Activated CD4-positive, alpha-beta memory T cell treated with anti-CD3 and anti-CD28 coated beads for 36 hours (primary cell): Measurements from ENCODE around the gene LRRC8C. TPM values are rescaled to one million over a fixed set of nuclear protein-coding genes. Genes with fewer than 3 reads are reported as not detected.

ENCODE experiments used
- CTCF ChIA-PET: fragments of 350-600 bp; sonication (Branson Sonifier 250); formaldehyde crosslinking; loops from one replicate; lab custom pipeline; 2021; ENCODE audit warnings: antibody characterized with exemption, inconsistent platforms; lab: Charles Lee
- POLR2A ChIA-PET: fragments of 350-600 bp; sonication (Branson Sonifier 250); formaldehyde crosslinking; loops from one replicate; lab custom pipeline; 2021; ENCODE audit warnings: antibody characterized with exemption; lab: Charles Lee
- DNase-seq: peaks from one replicate; pipeline ENCODE4 v3.0.0-alpha.2; 2020
- H3K27ac Mint-ChIP-seq: one replicate; pipeline ENCODE4 v1.8.0; 2021; ENCODE audit warnings: mixed read lengths
- H3K27me3 Mint-ChIP-seq: one replicate; pipeline ENCODE4 v1.8.0; 2021; ENCODE audit warnings: mixed read lengths
- H3K36me3 Mint-ChIP-seq: one replicate; pipeline ENCODE4 v1.8.0; 2021; ENCODE audit warnings: mixed read lengths
- H3K4me1 Mint-ChIP-seq: one replicate; pipeline ENCODE4 v1.8.0; 2021; ENCODE audit warnings: low read depth, mixed read lengths
- H3K4me3 Mint-ChIP-seq: one replicate; pipeline ENCODE4 v1.8.0; 2021; ENCODE audit warnings: mild to moderate bottlenecking, mixed read lengths
- H3K9me3 Mint-ChIP-seq: one replicate; pipeline ENCODE4 v1.8.0; 2021; ENCODE audit warnings: mixed read lengths
- intact Hi-C: fragments of 100-400 bp; cut with micrococcal nuclease; formaldehyde crosslinking; loops from one replicate; pipeline ENCODE4 v1.15.1; 2023
- total RNA-seq, 2 experiments: library from RNA; stranded (reverse); gene quantifications; one replicate each; pipeline ENCODE4 v1.2.3, GENCODE V29; 2021

The LRRC8C gene
- total RNA-seq, 2 experiments from 2014 or later, result 36.4 to 40.4 TPM

DNA sequence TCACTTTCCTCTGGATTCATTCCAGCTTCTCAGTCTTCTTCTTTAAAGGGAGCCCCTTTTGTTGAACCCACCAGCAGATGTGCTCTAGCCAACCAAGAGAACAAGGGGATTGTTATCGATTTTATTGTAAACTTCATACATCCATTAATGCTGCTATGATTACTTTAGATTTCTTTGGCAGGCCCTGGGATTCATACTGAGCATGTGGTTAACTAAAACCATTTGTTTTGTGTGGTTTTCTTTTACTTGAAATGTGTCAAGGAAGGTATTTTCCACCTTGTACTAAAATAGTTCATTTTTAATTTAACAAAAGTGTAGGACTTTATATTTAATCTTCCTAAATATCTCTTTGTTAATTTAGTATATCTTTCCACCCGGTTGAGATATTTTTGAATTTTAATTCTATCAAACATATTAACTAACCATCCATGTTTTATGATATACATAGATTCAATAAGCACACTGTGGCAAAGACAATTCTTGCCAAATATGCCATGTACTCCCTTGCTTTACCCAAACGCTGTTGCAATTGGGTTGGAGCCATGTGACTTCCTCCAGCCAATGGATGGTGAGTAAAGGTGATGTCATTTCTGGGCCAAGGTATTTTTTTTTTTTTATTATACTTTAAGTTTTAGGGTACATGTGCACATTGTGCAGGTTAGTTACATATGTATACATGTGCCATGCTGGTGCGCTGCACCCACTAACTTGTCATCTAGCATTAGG, 113.7 kb downstream of the LRRC8C start:
- ChIA-PET POLR2A (no interaction called here), CTCF (no interaction called here)
- intact Hi-C loops, result no loop called here
- Mint-ChIP-seq H3K4me3 (no peak overlapping the region), H3K27me3 (no peaks in the 10 kb centered on the region), H3K27ac (no peak overlapping the region), H3K4me1 (peaks cover 19% of the 10 kb centered on the region), H3K36me3 (peaks cover 6% of the 10 kb centered on the region), H3K9me3 (peaks cover 1% of the 10 kb centered on the region)
- no peak for DNase-seq

DNA sequence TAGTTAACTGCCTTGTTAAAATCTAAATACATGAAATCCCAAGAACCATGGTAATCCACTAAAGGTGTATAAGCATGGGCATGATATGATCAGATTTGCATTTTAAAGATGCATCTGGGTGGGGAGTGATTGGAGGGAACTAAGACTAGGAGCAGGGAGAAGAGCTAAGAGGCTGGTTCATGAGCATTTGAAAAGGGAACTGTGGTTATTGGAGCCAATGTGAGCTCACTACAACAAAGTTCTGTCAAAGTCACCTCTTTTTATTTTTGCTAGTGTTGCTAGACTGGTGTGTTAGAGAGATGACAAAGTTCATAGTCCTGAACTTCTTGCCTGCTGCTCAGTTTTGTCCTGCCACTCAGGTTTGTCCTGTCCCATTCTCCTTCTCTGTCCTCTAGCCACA, 120.8 kb downstream of the LRRC8C start:
- no peaks in the 10 kb centered on the region for H3K36me3 Mint-ChIP-seq
- DNase-seq, result no peak
- no peaks in the 10 kb centered on the region for H3K9me3 Mint-ChIP-seq
- ChIA-PET POLR2A (no interaction called here), CTCF (no interaction called here)
- H3K27me3 Mint-ChIP-seq, result no peaks in the 10 kb centered on the region
- peaks cover 50% of the 10 kb centered on the region for H3K4me1 Mint-ChIP-seq
- intact Hi-C loops, result loop anchor here (1.0 kb wide), 2 partner anchors 14 to 34 kb away; no protein-coding TSS in a partner anchor
- H3K27ac Mint-ChIP-seq, result no peak overlapping the region
- no peak overlapping the region for H3K4me3 Mint-ChIP-seq

DNA sequence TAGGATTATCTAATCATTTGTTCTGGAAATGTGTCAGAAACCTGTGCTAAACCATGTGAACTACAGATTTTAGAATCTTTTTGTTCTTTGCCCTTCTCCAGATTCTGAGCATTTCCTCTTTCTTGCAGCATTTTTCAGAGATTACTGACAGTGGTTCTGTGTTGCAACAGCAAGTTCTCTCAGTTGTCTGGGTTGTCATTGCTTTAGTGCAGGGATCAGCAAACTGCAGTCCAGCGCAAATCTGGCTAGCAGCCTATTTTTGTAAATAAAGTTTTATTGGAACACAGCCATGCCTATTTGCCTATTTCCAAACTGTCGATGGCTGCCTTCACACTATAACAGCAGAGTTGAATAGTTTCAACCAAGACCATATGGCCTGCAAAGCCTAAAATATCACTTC, 121.6 kb downstream of the LRRC8C start:
- ChIA-PET CTCF (interaction anchor here (1.0 to 1.4 kb wide), 2 partner anchors 9 to 26 kb away, joined by 3 to 6 read pairs; no protein-coding TSS in a partner anchor), POLR2A (no interaction called here)
- Mint-ChIP-seq H3K36me3 (no peaks in the 10 kb centered on the region), H3K27me3 (no peaks in the 10 kb centered on the region), H3K9me3 (no peaks in the 10 kb centered on the region), H3K27ac (no peak overlapping the region), H3K4me3 (no peak overlapping the region), H3K4me1 (peaks cover 58% of the 10 kb centered on the region)
- no peak for DNase-seq
- intact Hi-C loops, result loop anchor here (1.0 kb wide), 2 partner anchors 15 to 35 kb away; no protein-coding TSS in a partner anchor

DNA sequence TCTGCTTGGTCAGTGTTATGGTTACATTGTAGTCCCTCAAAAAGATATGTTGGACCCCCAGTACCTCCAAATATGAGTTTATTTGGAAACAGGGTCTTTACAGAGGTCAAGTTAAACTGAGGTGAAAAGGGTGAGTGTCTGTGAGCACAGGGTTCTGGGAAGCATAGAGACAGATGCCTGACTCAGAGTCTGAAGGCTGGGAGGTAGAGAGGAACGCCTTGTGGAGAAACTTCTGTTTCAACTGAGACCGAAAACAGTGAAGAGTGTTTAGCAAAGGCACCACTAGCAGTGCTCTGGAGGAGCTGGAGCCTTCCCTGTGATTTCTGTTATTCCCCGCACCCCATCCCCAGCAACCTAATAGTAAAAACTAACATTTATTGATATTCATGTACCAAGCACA, 122.7 kb downstream of the LRRC8C start:
- H3K4me3 Mint-ChIP-seq, result no peak overlapping the region
- ChIA-PET CTCF (interaction anchor here (0.5 to 1.4 kb wide), 3 partner anchors 8 to 69 kb away, joined by 3 to 6 read pairs (median 4); no protein-coding TSS in a partner anchor), POLR2A (no interaction called here)

DNA sequence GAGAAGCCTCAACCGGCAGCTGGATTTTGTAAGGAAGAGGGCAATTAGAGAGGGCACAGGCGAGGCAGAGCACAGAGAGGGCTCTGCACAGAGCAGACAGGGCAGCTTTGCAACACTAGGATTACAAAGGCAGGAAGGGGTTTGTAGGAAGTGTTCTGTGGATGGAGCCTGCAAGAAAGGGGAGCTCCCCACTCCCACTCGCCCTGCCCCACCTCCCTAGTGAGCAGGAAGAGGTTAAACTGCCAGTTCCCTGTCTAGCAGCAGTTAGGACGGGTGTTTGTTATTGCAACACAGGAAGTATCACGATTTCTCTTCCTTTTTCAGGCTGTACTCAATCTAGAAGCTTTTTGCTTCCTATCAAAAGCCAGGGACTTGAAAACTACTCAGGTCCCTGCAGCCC, 124.6 kb downstream of the LRRC8C start:
- DNase-seq, result peak; percentile 82
- ChIA-PET CTCF (interaction anchor here (0.9 to 1.7 kb wide), 4 partner anchors 33 to 131 kb away, joined by 3 to 6 read pairs (median 5); partner anchors contain the start of gene LRRC8C), POLR2A (interaction anchor here (0.6 to 1.7 kb wide), 7 partner anchors 16 to 134 kb away, joined by 3 to 6 read pairs (median 4); partner anchors contain the start of gene LRRC8C)
- H3K4me1 Mint-ChIP-seq, result peaks cover 74% of the 10 kb centered on the region
- H3K27me3 Mint-ChIP-seq, result no peaks in the 10 kb centered on the region
- H3K9me3 Mint-ChIP-seq, result no peaks in the 10 kb centered on the region
- intact Hi-C loops, result loop anchor here (1.0 kb wide), 1 partner anchor 32 kb away; no protein-coding TSS in a partner anchor
- H3K4me3 Mint-ChIP-seq, result peak overlapping the region; percentile 57
- no peaks in the 10 kb centered on the region for H3K36me3 Mint-ChIP-seq
- peak overlapping the region; percentile 77 for H3K27ac Mint-ChIP-seq

More for the DNA sequence above, 122.7 kb downstream of the LRRC8C start:
- no peaks in the 10 kb centered on the region for H3K9me3 Mint-ChIP-seq
- intact Hi-C loops, result no loop called here
- no peaks in the 10 kb centered on the region for H3K27me3 Mint-ChIP-seq
- no peak for DNase-seq
- peaks cover 65% of the 10 kb centered on the region for H3K4me1 Mint-ChIP-seq
- H3K27ac Mint-ChIP-seq, result no peak overlapping the region
- no peaks in the 10 kb centered on the region for H3K36me3 Mint-ChIP-seq

DNA sequence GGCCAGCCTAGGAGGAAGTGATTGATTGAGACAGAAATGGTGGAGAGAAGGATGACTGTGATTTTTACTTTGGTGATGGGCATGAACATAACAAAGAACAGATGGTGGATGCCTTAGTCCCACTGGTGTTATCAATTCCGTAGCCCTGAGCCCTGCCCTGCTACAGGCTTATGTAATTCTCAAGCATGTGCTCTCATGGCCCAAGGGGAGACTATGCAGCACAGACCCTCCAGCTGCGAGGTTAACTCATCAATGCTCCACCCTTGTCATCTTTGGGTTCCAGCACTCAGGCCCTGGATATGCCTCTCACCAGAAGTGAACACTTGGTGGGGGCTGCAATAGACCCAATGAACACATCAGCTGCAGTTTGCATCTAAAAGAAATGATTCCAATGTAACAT, 125.2 kb downstream of the LRRC8C start:
- no peak for DNase-seq
- Mint-ChIP-seq H3K4me3 (peak overlapping the region; percentile 57), H3K9me3 (no peaks in the 10 kb centered on the region), H3K27me3 (no peaks in the 10 kb centered on the region), H3K36me3 (no peaks in the 10 kb centered on the region), H3K4me1 (peaks cover 79% of the 10 kb centered on the region), H3K27ac (peak overlapping the region; percentile 77)
- CTCF ChIA-PET, result interaction anchor here (1.2 to 2.2 kb wide), 4 partner anchors 33 to 274 kb away, joined by 3 to 8 read pairs (median 4); no protein-coding TSS in a partner anchor
- POLR2A ChIA-PET, result interaction anchor here (0.9 to 1.7 kb wide), 5 partner anchors 20 to 126 kb away, joined by 3 to 6 read pairs (median 3); partner anchors contain the start of gene LRRC8C
- intact Hi-C loops, result no loop called here

DNA sequence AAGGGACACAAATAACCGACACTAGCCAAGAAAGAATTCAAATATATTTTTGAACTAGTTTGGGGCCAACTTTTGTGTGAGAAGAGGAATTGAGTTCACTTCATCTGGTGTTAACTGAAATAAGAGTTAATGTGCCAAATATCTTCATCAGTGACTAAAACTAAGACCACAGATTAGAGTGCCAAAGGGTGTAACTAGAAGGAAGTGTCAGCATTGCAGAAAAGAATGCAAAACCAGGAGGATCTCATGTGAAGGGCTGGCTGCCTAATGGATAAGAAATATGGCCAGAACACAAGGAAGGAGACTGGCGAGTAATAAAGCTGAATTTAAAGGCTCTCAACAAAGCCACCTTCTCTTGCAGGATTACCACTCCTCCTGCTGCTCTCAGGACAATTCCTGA, 126.1 kb downstream of the LRRC8C start:
- POLR2A ChIA-PET, result interaction anchor here (0.9 kb wide), 1 partner anchor 126 kb away, joined by 3 read pairs; the partner anchor contains the start of gene LRRC8C
- intact Hi-C loops, result no loop called here
- DNase-seq, result no peak
- H3K36me3 Mint-ChIP-seq, result no peaks in the 10 kb centered on the region
- H3K27me3 Mint-ChIP-seq, result no peaks in the 10 kb centered on the region
- H3K27ac Mint-ChIP-seq, result no peak overlapping the region
- H3K4me1 Mint-ChIP-seq, result peaks cover 82% of the 10 kb centered on the region
- CTCF ChIA-PET, result interaction anchor here (0.8 to 2.2 kb wide), 5 partner anchors 34 to 275 kb away, joined by 3 to 8 read pairs (median 3); no protein-coding TSS in a partner anchor
- H3K9me3 Mint-ChIP-seq, result no peaks in the 10 kb centered on the region
- H3K4me3 Mint-ChIP-seq, result no peak overlapping the region

DNA sequence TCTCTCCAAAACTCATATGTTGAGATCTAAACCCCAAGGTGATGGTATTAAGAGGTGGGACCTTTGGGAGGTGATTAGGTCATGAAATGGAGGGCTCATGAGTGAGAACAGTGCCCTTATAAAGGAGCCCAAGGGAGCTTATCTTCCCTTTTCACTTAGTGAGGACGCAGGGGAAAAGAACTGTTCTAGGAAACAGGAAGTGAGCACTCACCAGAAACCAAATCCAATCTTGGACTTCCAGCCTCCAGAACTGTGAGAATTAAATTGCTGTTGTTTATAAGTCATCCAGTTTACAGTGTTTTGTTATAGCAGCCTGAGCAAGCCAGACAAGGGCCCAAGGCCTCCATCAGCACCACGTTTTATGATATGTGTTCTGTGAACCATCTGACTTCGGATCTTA, 127.6 kb downstream of the LRRC8C start:
- CTCF ChIA-PET, result interaction anchor here (2.2 to 3.9 kb wide), 3 partner anchors 85 to 277 kb away, joined by 8 to 25 read pairs (median 23); no protein-coding TSS in a partner anchor
- no peak for DNase-seq
- H3K9me3 Mint-ChIP-seq, result no peaks in the 10 kb centered on the region
- H3K4me3 Mint-ChIP-seq, result no peak overlapping the region
- H3K27ac Mint-ChIP-seq, result no peak overlapping the region
- H3K27me3 Mint-ChIP-seq, result no peaks in the 10 kb centered on the region
- intact Hi-C loops, result no loop called here
- POLR2A ChIA-PET, result no interaction called here
- peaks cover 70% of the 10 kb centered on the region for H3K4me1 Mint-ChIP-seq
- H3K36me3 Mint-ChIP-seq, result no peaks in the 10 kb centered on the region

DNA sequence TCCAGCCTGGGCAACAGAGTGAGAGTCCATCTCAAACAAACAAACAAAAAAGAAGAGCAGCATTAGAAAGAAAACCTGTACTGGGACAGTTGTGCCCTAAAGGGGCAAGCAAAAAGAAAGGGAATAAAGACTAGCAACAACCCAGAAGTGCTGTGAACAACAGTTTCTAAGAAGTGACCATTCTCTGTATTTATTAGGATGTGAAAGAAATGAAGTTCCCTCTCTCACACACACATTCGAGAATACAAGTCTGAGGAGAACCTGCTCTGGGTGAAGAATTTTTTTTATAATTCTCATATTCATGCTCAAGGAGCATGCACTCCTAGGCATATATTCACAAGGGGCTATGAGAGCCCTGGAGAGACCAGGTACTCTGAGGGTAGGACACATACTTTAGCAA, 128.4 kb downstream of the LRRC8C start:
- Mint-ChIP-seq H3K36me3 (no peaks in the 10 kb centered on the region), H3K4me3 (no peak overlapping the region), H3K27me3 (no peaks in the 10 kb centered on the region), H3K27ac (no peak overlapping the region), H3K4me1 (peaks cover 62% of the 10 kb centered on the region), H3K9me3 (no peaks in the 10 kb centered on the region)
- ChIA-PET CTCF (interaction anchor here (0.8 to 5.0 kb wide), 13 partner anchors 21 to 278 kb away, joined by 3 to 154 read pairs (median 23); partner anchors contain the start of gene LRRC8C), POLR2A (interaction anchor here (3.0 kb wide), 1 partner anchor 41 kb away, joined by 21 read pairs; no protein-coding TSS in a partner anchor)
- intact Hi-C loops, result no loop called here
- DNase-seq, result no peak

DNA sequence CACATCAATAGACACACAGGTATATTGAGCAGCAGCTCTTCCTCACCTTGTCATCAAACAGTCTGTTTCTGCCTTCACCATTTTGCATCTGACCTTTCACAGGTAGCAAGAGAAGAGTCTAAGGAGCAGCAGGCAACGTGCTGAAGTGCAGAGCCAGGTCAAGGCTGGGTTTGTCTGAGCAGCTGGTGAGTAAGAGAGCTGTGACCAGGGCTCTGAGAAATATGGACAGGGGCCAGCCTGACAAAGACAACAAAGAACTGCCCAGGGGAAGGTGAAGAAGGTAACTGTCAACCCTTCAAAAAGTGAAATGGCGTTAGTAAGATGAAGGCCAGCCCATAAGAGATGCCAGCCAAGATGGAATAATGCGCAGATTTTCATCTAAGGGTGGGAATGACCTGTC, 129.0 kb downstream of the LRRC8C start:
- Mint-ChIP-seq H3K36me3 (no peaks in the 10 kb centered on the region), H3K9me3 (no peaks in the 10 kb centered on the region), H3K27ac (no peak overlapping the region), H3K4me1 (peaks cover 57% of the 10 kb centered on the region), H3K4me3 (peak overlapping the region; percentile 10), H3K27me3 (no peaks in the 10 kb centered on the region)
- DNase-seq, result no peak
- intact Hi-C loops, result loop anchor here (2.0 kb wide), 1 partner anchor 17 kb away; no protein-coding TSS in a partner anchor
- POLR2A ChIA-PET, result interaction anchor here (1.1 to 3.0 kb wide), 4 partner anchors 42 to 131 kb away, joined by 3 to 21 read pairs (median 6); partner anchors contain the start of gene LRRC8C
- CTCF ChIA-PET, result interaction anchor here (0.8 to 5.0 kb wide), 32 partner anchors 20 to 278 kb away, joined by 3 to 154 read pairs (median 14); partner anchors contain the start of gene LRRC8C

DNA sequence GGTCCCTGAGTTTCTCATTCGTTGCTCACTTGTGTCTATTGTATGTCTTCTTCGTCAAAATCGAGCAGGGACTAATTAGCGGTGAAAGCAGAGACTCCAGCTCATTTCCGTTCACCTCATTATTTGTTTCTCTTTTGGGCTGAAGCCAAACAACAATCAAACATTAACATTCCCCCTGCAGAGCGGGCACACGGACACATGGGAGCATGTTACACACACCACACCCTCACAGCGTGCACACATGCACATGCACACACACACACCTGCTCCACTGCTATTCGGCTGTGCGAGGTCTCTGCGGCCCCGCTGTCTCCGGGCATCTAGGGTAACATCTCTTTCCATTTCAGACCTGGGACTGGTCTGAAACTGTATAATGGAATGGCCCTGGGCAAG, 129.5 kb downstream of the LRRC8C start:
- ChIA-PET POLR2A (interaction anchor here (0.8 to 3.0 kb wide), 8 partner anchors 42 to 238 kb away, joined by 3 to 21 read pairs (median 4); partner anchors contain the start of genes LRRC8B and LRRC8C), CTCF (interaction anchor here (0.7 to 5.0 kb wide), 66 partner anchors 7 to 293 kb away, joined by 3 to 154 read pairs (median 6); partner anchors contain the start of genes LRRC8B and LRRC8C)
- peak overlapping the region; percentile 72 for H3K4me3 Mint-ChIP-seq
- peaks cover 53% of the 10 kb centered on the region for H3K4me1 Mint-ChIP-seq
- H3K27ac Mint-ChIP-seq, result peak overlapping the region; percentile 80
- no peaks in the 10 kb centered on the region for H3K36me3 Mint-ChIP-seq
- intact Hi-C loops, result loop anchor here (2.0 kb wide), 1 partner anchor 16 kb away; no protein-coding TSS in a partner anchor
- H3K27me3 Mint-ChIP-seq, result no peaks in the 10 kb centered on the region
- H3K9me3 Mint-ChIP-seq, result no peaks in the 10 kb centered on the region
- no peak for DNase-seq
